Breast epithelium (tissue), 4 donors: Measurements from ENCODE around the gene ATXN10. TPM values are rescaled to one million over a fixed set of nuclear protein-coding genes. Genes with fewer than 3 reads are reported as not detected.

ENCODE experiments used
- DNase-seq, 2 donors: peaks; one replicate each; pipeline ENCODE4 v3.0.0-alpha.2; 2019; ENCODE audit warnings: low spot score in 2 of 2
- H3K27ac ChIP-seq, 2 donors: fragments of 200-600 bp; sonication (generic) in 1 of 2; one replicate each; pipeline ENCODE4 v1.5.1; 2016 to 2019; ENCODE audit warnings: mild to moderate bottlenecking in 1 of 2
- H3K27me3 ChIP-seq, 2 donors: fragments of 200-600 bp; sonication (generic) in 1 of 2; one replicate each; pipeline versions ENCODE4 v1.5.1 to v1.6.0; 2017 to 2019; ENCODE audit warnings: control low read depth in 1 of 2, mild to moderate bottlenecking in 1 of 2
- H3K36me3 ChIP-seq: fragments of 200-600 bp; one replicate; pipeline ENCODE4 v1.5.1; 2019
- H3K4me1 ChIP-seq, 2 donors: fragments of 200-600 bp; sonication (generic); one replicate each; pipeline ENCODE4 v1.5.1; 2016 to 2019; ENCODE audit warnings: control low read depth in 1 of 2
- H3K4me3 ChIP-seq, 3 donors: fragments of 200-600 bp; sonication (generic); 1 replicate in 2 of 3; 2 replicates in 1 of 3; pipeline ENCODE4 v1.5.1; 2016 to 2019; ENCODE audit warnings: mild to moderate bottlenecking in 3 of 3, moderate library complexity in 2 of 3
- H3K9me3 ChIP-seq, 2 donors: fragments of 200-600 bp; sonication (generic) in 1 of 2; one replicate each; pipeline ENCODE4 v1.5.1; 2016 to 2019; ENCODE audit warnings: control low read depth in 1 of 2
- CTCF ChIP-seq, 3 donors: fragments of 450-650 bp; IDR thresholded peaks; one replicate each; pipeline ENCODE4 v1.5.1; 2016 to 2017; ENCODE audit warnings: antibody characterized with exemption in 3 of 3, mild to moderate bottlenecking in 3 of 3, moderate library complexity in 3 of 3
- POLR2A ChIP-seq: fragments of 450-650 bp; IDR thresholded peaks from one replicate; pipeline ENCODE4 v1.6.1; 2016; ENCODE audit warnings: antibody characterized with exemption, mild to moderate bottlenecking, moderate library complexity
- POLR2AphosphoS5 ChIP-seq, 3 donors: sonication (generic); formaldehyde crosslinking; IDR thresholded peaks; one replicate each; pipeline ENCODE4 v1.6.1; 2017; ENCODE audit warnings: antibody characterized with exemption in 3 of 3
- intact Hi-C: fragments of 100-400 bp; cut with DNase I; formaldehyde crosslinking; loops from one replicate; pipeline ENCODE4 v1.15.1; 2023; ENCODE audit warnings: low total_unique reads
- total RNA-seq, 3 donors: library from RNA; depleted of rRNA; stranded (reverse); fragments of >200 nt; gene quantifications; one replicate each; pipeline ENCODE4 v1.1.0, GENCODE V29; 2016

ATXN10 gene
- total RNA-seq, 3 donors from 2014 or later: 78.6 to 145 (median 138) TPM

- Histone ChIP-seq H3K9me3 (no peaks in the 10 kb centered on the region), H3K4me3 (no peak overlapping the region), H3K4me1 (no peaks in the 10 kb centered on the region), H3K27me3 (no peaks in the 10 kb centered on the region), H3K27ac (no peak overlapping the region), H3K36me3 (no peaks in the 10 kb centered on the region)
- intact Hi-C loops: no loop called here
- no peak for DNase-seq
- TF ChIP-seq POLR2AphosphoS5 (IDR thresholded peaks at IDR 0.05) (no peak), POLR2A (no peak), CTCF (IDR thresholded peaks at IDR 0.05) (no peak)
Observed at GRCh38 chr22:45690008-45690407, 18.4 kb downstream of the ATXN10 start.

- H3K9me3 ChIP-seq: no peaks in the 10 kb centered on the region
- H3K4me3 ChIP-seq: no peak overlapping the region
- H3K27ac ChIP-seq: no peak overlapping the region
- TF ChIP-seq POLR2AphosphoS5 (IDR thresholded peaks at IDR 0.05) (no peak), POLR2A (no peak), CTCF (IDR thresholded peaks at IDR 0.05) (no peak)
- intact Hi-C loops: no loop called here
- H3K36me3 ChIP-seq: no peaks in the 10 kb centered on the region
- no peaks in the 10 kb centered on the region for H3K4me1 ChIP-seq
- H3K27me3 ChIP-seq: no peaks in the 10 kb centered on the region
- no peak for DNase-seq
Observed at GRCh38 chr22:45692549-45692948, 20.9 kb downstream of the ATXN10 start.

GRCh38 chr22:45693835-45694234, 22.2 kb downstream of the ATXN10 start:
- TF ChIP-seq CTCF (IDR thresholded peaks at IDR 0.05): no peak
- TF ChIP-seq POLR2AphosphoS5 (IDR thresholded peaks at IDR 0.05): no peak
- no peak for TF ChIP-seq POLR2A
- DNase-seq: no peak
- no peaks in the 10 kb centered on the region for H3K27me3 ChIP-seq
- H3K4me1 ChIP-seq: no peaks in the 10 kb centered on the region
- no peaks in the 10 kb centered on the region for H3K9me3 ChIP-seq
- H3K4me3 ChIP-seq: no peak overlapping the region
- H3K36me3 ChIP-seq: no peaks in the 10 kb centered on the region
- intact Hi-C loops: no loop called here
- H3K27ac ChIP-seq: no peak overlapping the region

GRCh38 chr22:45696227-45696626, 24.6 kb downstream of the ATXN10 start:
- Histone ChIP-seq H3K27me3 (no peaks in the 10 kb centered on the region), H3K4me1 (no peaks in the 10 kb centered on the region), H3K36me3 (no peaks in the 10 kb centered on the region), H3K9me3 (no peaks in the 10 kb centered on the region), H3K27ac (no peak overlapping the region), H3K4me3 (no peak overlapping the region)
- no peak for DNase-seq
- no peak for TF ChIP-seq POLR2AphosphoS5 (IDR thresholded peaks at IDR 0.05)
- no peak for TF ChIP-seq POLR2A
- no peak for TF ChIP-seq CTCF (IDR thresholded peaks at IDR 0.05)
- intact Hi-C loops: no loop called here

- intact Hi-C loops: no loop called here
- Histone ChIP-seq H3K4me3 (no peak overlapping the region), H3K36me3 (no peaks in the 10 kb centered on the region)
Observed at GRCh38 chr22:45698094-45698493, 26.5 kb downstream of the ATXN10 start.

More at GRCh38 chr22:45698094-45698493, 26.5 kb downstream of the ATXN10 start:
- DNase-seq: no peak
- H3K27ac ChIP-seq: no peak overlapping the region
- H3K9me3 ChIP-seq: no peaks in the 10 kb centered on the region
- no peaks in the 10 kb centered on the region for H3K4me1 ChIP-seq
- no peaks in the 10 kb centered on the region for H3K27me3 ChIP-seq
- TF ChIP-seq POLR2AphosphoS5 (IDR thresholded peaks at IDR 0.05) (no peak), CTCF (IDR thresholded peaks at IDR 0.05) (no peak), POLR2A (no peak)
